Limb (tissue), 2 donors: ENCODE measurements around the gene SPI1.
A peak's percentile ranks its signal among the peaks of the same experiment; 100 is the strongest.

Source experiments
- DNase-seq, 2 donors: peaks; one replicate each; pipeline ENCODE4 v3.0.0-alpha.2; 2016; ENCODE audit errors: extremely low spot score in 2 of 2

SPI1 gene

GRCh38 chr11:47358731-47359051 lies 19.7 kb downstream of the SPI1 start:
- no peak for DNase-seq

DNA sequence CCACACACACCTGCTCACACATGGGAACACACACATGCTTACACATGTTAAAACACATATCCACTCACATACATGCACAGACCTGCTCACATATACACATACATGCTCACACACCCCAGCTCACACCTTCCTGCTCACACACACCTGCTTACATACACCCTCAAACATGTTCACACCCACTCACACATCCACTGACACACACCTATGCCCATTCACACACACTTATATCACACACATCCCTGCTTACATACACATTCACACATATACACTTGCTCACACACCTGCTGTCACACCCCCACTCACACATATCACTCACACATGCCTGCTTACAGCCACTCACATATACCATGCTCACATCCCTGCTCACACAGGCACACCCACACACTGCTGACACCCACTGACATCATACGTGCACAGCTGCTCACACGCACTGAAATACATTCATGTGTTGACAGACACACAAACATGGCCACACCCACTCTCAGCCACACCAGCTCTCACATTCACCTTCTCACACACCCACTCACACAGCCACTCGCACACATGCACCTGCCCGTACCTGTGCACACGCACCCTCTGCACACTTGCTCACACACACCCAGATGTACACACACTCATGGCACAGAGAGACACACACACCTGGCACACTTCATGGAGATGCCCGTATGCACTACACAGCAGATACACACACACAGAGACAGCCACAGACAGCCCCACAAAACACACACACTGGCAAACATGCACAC lies 20.2 kb downstream of the SPI1 start:
- DNase-seq: no peak

DNA sequence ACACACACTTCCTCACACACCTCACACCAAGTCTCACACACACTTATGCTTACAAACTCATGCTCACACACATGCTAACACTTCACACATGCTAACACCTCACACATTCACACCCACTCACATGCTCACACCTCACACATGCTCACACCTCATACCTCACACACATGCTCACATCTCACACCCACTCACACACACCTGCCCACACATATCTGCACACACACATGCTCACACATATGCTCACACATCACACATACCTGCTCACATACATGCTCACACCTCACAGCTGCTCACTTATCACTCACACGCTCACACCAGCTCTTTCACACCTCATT lies 21.4 kb downstream of the SPI1 start:
- no peak for DNase-seq

DNA sequence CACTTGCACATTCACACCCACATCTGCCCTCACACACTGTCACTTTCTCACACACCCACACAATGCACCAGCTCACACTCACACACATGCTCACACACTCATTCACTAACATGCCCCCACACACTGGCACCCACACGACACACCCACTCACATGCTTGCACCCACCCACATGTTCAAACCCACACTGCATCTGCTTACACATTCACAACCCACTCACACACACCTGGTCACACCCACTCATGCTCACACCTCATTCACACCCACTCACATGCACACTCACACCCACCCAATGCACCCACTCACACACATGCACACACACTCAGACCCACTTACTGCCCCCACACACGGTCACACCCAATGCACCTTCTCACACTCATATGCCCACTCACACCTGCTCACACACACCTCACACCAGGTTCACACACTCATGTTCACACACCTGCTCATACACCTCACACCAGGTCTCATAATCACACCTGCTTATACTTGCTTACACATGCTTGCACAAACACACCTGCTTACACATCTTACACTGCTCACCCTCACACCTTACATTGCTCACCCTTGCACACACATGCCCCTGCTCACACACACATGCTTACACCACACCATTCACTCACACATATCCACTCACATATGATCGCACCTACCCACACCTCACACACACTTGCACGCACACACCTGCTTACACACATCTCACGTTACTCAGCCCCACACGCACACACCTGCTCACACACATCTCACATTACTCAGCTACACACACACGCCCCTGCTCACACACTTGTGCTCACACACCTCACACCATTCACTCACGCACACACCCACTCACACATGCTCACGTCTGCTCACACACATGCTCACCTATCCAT lies 22.0 kb downstream of the SPI1 start:
- peak in 1 of 2 donors; percentile 18 for DNase-seq

DNA sequence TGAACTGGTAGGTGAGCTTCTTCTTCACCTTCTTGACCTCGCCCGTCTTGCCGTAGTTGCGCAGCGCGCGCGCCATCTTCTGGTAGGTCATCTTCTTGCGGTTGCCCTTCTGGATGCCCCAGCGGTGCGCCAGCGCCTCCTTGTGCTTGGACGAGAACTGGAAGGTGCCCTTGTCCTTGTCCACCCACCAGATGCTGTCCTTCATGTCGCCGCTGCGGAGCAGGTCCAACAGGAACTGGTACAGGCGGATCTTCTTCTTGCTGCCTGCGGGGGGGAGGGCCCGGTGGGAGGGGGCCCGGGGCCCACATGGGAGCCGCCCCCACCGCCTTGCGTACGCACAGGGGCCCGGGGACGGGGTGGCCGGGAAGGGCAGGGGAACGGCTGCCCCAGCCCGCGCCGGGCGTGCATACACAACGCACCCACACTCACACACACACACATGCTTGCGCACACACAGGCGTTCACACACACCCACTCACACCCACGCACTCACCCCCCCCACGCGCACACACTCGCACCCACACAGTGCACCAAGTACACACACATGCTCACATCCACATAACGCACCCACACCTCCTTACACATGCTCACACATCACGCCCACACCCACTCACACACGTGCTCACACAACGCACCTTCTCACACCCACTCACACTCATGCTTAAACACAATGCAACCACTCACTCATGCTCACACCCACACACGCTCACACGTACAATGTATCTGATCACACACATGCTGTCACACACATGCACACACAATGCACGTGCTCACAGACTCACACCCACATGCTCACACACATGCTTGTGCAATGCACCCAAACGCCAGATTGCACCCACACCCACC lies 22.8 kb downstream of the SPI1 start:
- DNase-seq: peak; percentile 88 to 92

GRCh38 chr11:47354913-47355282 lies 23.4 kb downstream of the SPI1 start:
- no peak for DNase-seq

- DNase-seq: no peak
These were observed 24.2 kb downstream of the SPI1 start for GRCh38 chr11:47353978-47354774.

- DNase-seq: no peak
These were observed 25.8 kb downstream of the SPI1 start, which contains the start of gene MYBPC3 for GRCh38 chr11:47352556-47352955. MYBPC3 (minus strand) TSS chr11:47352702; CDS start chr11:47352647, 55 bp downstream.

GRCh38 chr11:47351156-47352126 lies 26.9 kb downstream of the SPI1 start:
- DNase-seq: no peak

DNA sequence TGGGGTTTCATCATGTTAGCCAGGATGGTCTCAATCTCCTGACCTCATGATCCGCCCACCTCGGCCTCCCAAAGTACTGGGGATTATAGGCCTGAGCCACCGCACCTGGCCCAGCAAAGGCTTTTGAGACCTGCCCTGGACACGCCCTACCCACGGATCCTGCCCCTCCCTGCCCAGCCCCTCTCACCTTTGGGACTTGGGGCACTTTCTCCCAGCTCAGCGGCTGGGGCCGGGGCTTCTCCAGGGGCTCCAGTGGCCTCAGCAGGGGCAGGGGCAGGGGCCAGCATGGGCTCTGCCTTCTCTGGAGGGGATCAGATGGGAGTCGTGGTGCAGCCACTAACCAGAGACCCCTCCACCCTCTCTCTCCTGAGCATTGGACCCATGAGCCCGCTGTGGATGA lies 28.0 kb downstream of the SPI1 start:
- no peak for DNase-seq

DNA sequence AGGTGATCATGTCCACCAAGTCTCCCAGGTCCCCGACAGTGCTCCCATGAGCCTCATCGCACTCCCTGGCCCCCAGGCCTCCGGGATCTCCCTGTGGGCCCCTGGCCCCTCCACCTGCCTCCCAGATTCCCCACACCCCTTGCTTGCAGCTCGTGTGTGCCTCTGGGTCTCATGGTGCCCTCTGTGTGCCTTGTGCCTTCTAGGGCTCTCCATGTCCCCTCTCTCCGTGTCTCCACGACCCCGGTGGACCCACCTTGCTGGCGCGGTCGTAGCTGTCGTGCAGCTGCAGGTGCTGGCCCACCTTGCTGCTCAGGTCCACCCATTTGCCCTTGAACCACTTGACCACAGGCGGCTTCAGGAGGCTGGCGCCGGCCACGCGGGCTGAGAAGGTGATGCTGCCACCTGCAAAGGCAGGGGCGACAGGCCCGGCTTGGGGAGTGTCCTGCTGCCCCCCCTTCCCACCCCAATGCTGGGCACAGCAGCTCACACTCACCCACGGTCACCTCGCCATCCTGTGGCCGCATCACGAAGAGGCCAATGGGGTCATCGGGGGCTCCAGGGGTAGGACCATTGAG lies 28.7 kb downstream of the SPI1 start:
- no peak for DNase-seq

- no peak for DNase-seq
These were observed 29.5 kb downstream of the SPI1 start for GRCh38 chr11:47348859-47349258.

DNA sequence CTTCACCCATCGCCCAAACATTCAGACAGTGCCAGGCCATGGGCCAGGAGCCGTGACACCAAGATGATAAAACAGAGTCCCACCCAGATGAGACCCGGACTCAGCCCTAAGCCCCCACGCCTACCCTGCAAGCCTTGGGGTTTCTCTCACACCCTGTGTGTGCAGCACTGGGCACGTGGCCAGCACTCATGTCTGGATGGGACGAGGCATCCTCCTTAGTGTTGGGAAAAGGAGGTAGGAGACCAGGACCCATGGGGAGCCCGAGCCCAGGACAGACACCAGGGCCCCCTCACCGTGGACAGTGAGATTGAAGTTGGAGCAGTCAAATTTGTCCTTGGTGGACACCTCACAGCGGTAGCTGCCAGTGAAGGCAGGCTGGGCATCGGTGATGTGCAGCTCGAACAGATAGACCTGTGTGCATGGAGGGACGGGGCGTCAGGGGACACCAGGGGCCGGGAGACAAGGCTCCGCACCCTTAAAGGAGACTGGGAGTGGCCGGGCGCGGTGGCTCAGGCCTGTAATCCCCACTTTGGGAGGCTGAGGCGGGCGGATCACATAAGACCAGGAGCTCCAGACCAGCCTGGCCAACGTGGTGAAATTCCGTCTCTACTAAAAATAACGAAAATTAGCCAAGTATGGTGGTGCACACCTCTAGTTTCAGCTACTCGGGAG lies 30.1 kb downstream of the SPI1 start:
- DNase-seq: no peak

- DNase-seq: no peak
These were observed 31.2 kb downstream of the SPI1 start for GRCh38 chr11:47347137-47347536.

DNA sequence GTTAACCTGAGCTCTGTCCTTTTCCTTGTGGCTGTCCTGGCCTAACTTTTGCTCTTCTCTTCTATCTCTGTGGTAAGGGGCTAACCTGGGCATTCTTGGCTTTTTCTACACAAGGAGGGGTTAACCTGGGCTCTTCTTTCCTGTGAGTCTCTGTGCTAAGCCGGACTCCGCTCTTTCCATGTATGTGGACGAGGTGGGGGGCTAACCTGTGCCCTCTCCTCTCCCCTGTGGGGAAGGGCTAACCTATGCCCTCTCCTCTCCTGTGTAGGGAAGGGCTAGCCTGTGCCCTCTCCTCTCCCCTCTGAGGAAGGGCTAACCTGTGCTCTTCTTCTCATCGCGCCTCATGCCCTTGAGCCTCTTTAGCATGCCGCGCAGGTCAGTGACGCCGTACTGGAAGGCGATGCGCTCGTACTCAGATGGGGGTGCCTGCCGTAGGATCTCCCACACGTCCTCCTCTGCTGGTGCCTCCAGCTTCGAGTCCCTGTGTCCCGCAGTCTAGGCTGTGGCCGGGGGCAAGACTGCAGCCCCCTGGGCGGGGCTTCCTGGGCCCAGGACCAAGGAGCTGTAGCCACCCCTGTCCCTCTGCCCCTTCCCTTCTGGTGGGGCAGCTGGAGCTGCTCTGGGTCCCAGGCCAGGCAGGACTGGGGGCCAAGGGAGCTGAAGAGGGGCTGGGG lies 32.3 kb downstream of the SPI1 start:
- DNase-seq: peak in 1 of 2 donors; percentile 14

GRCh38 chr11:47342854-47343253 lies 35.5 kb downstream of the SPI1 start:
- peak in 1 of 2 donors; percentile 14 for DNase-seq

DNA sequence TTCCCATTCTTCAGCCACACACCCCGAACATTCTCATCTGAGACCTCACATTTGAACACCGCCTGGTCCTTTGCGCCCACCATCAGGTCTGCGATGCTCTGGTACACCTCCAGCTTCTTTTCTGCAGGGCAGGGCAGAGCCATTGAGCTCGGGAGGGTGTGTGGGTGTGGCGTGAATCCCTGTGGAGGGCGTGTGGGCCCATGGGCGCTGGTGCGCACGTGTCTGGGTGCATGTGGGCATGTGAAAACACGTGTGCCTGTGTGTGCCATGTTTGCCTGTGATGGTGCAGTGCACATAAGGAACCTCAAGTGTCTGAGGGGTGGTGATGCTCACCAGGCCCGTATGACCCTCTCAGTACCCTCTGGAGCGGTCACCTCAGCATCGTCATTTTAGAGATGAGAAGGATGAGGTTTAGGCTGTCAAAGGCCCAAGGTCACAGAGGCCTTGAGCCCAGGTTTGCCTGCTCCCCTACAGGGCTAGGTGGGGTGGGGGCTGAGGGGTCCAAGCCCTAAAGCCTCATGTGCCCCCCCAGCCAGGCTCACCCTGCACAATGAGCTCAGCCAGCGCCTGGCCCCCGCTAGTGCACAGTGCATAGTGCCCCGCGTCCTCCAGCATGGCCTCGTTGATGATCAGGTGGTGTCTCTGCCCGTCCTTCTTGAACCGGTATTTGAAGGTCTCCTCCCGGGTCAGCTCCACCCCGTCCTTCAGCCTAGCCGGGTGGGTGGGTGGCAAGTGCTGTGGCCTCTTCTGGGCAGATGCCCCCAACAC lies 36.1 kb downstream of the SPI1 start:
- DNase-seq: no peak
